T47D (cell line): ENCODE results near the gene AGPAT2.

Source experiments
- DNase-seq, 2 experiments: peaks; one replicate each; pipeline versions ENCODE4 v3.0.0 to v3.0.0-alpha.2; 2011 to 2012; ENCODE audit warnings: low read depth in 1 of 2, low spot score in 1 of 2
- JUND ChIP-seq: IDR thresholded peaks from 2 replicates; pipeline ENCODE4 v1.6.1; 2012; ENCODE audit warnings: low read depth
- in situ Hi-C: cut with HindIII; loops from 2 replicates; pipeline ENCODE4 v1.10.0; 2016; ENCODE audit warnings: low sequenced_read_pairs, low pct_unique_long_range_greater_than_20kb

Gene AGPAT2

DNA sequence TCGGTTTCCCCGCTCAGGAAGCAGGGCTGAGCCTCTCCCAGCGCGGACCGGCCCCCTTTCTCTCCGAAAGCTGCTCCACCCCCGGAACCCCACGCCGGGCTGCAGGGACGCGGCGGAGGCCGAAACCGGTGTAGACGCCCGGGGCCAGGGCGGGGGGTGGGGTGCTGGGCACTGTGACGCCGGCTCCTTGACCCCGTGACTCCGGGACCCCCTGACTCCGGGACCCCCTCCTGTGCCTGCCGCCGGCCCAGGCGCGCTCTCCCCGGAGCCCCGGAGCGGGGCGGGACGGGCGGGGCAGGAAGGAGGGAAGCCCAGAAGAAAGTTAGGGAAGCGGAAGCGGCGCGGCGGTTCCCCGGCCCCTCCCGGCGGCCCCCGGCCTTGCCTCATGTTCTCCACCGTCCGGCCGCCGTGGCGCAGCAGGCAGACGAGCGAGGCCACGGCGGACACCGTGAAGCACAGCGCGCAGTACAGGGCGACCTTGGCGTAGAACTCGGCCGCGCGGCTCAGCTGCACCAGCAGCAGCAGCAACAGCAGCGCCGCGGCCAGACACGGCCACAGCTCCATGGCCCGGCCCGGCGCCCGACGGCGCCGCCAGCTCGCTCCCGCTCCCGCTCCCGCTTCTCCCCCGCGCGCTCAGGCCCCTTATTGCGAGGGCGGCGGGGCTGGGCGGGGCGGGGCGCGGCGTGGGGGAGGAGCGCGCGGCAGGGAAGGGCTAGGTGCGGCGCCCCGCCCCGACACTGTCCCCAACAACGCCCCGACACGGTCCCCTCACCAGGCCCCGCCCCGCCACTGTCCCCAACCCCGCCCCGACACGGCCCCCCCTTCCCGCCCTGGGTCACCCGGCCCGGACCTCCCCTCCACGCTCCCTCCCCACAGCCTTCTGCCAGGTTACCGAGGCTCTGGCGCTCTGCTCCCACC lies at the start of gene AGPAT2:
AGPAT2 (minus strand) TSS at position 664 of the 918 bp plus-strand sequence; CDS start at position 564, 100 bp downstream.
- TF ChIP-seq JUND, result no peak
- in situ Hi-C loops, result no loop called here
- DNase-seq, result peak; percentile 89 to 97

DNA sequence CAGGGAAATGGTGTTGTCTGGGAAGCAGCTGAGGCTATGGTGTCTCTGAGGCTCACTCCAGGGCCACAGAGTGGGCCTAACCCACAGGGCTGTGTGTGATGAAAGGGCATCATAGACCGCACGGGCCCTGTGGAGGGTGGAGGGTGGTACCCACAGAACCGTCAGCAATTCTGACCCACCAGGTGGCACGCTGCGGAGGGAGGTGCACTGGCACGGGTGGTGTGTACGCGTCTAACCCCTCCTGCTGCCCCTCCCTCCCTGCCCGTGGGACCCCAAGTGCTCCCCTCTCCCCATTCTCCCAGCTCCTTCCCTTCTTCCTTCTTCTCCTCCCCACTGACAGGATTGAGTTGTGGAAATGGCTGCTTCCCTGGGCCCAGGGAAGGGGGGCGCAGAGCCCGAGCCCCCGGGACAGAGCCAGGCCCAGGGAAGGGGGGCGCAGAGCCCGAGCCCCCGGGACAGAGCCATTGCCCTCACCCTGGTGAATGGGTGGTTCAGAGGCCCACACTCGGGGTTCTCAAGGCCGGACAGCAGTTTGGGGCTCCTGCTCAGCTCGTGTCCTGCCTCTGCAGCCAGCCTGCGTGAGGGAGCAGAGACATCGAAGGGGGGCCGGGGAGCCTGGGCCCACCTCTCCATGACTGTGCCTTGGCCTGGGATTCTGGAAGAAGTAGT lies 48.7 kb upstream of the AGPAT2 start:
- in situ Hi-C loops, result no loop called here
- no peak for DNase-seq
- no peak for TF ChIP-seq JUND

DNA sequence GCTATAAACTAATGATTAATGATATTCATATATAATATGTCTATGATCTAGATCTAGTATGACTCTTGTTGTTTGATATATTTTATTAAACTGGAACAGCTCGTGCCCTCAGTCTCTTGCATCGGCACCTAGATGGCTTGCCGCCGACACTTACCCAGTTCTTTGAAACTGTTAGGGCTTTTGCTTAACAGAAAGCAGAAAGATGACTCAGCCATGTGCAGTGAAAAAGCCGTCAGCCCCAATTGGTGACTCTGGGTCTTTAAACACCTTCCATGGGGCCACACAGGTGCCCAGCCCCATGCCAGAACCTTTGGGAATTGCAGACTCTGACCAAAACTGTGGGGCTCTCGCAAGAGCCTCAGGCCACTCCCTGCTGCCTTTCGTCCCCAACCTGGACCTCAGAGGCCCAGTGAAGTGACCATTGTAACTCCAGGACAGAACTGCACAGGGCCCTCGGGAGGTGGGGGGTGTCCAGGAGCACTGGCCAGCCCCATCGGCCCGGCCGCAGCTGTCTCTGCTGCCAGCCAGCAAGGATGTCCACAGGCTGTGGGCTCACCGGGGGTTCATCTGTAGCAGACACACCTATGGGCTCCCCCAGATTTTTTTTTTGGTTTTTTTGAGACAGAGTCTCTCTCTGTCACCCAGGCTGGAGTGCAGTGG lies 47.7 kb upstream of the AGPAT2 start:
- no peak for TF ChIP-seq JUND
- in situ Hi-C loops, result no loop called here
- no peak for DNase-seq

DNA sequence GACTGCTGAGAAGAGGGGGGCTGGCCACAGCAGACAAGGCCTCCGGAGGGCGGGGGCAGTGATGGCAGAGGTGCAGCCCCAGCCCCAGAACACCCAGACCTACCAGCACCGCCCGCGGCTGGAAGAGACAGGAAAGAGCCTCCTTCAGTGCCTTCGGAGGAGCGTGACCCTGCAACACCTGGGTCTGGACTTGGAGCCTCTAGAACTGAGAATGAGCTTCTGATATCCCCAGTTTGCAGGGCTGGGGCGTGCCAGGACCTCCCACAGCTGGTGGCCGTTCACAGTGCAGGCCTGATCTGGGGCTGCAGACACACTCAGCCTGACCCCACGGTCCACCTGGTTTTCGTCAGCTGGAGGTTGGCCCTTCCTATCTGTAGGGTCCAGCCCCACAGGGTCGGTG lies 46.4 kb upstream of the AGPAT2 start:
- no peak for TF ChIP-seq JUND
- no peak for DNase-seq
- in situ Hi-C loops, result no loop called here

GRCh38 chr9:136732444-136733178 lies 45.4 kb upstream of the AGPAT2 start:
- no peak for TF ChIP-seq JUND
- DNase-seq, result no peak
- in situ Hi-C loops, result no loop called here

DNA sequence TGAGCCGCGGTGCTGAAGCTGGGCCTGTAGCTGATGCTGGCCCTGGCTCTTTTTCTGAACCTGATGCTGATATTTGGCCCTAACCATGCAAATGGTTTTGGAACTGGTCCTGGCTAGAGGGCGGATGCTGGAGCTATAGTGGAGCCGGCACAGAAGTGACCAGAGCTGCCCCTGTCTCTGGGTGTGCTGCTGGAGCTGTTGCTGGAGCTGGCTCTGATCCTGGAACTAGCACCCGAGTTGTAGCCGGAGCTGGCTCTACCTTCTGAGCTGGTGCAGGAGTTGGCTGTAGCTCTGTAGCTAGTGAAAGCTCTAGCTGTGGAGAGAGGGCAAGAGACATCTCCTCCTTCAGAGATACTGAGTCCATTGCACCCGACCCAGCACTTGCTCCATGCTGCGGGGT lies 42.7 kb upstream of the AGPAT2 start:
- no peak for TF ChIP-seq JUND
- no peak for DNase-seq
- in situ Hi-C loops, result no loop called here

GRCh38 chr9:136729144-136729543 lies 41.9 kb upstream of the AGPAT2 start:
- DNase-seq, result no peak
- in situ Hi-C loops, result no loop called here
- no peak for TF ChIP-seq JUND

- peak in 1 of 2 experiments; percentile 50 for DNase-seq
- in situ Hi-C loops, result no loop called here
Observed at GRCh38 chr9:136728548-136729123, 41.4 kb upstream of the AGPAT2 start.

DNA sequence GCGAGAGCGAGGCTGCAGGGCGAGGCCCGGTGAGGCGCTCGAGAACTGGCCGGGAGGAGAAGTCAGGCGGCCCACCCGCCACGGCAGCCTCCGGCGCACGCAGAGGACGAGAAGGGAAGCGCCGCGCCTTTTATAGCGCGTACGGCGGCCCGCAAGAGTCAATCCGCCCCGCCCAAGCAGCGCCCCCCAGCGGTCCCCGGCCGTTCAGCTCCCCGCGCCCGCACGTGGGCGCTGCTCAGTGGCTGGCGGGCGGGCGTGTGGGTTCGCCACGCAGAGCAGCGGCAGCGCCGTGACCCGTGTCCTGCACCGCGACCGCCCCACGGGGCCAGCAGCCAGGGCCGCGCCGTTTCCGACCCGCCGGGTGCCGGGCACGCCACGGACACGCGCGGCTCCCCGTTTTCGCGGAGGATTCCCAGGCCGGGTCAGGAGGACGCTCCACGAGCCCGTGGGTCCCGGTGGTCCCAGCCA lies 40.9 kb upstream of the AGPAT2 start:
- in situ Hi-C loops, result no loop called here
- peak; percentile 94 to 95 for DNase-seq

More at GRCh38 chr9:136728548-136729123, 41.4 kb upstream of the AGPAT2 start:
- no peak for TF ChIP-seq JUND

GRCh38 chr9:136726631-136727191 lies 39.5 kb upstream of the AGPAT2 start:
- in situ Hi-C loops, result no loop called here
- no peak for TF ChIP-seq JUND
- DNase-seq, result peak in 1 of 2 experiments; percentile 73

More for the DNA sequence above, 40.9 kb upstream of the AGPAT2 start:
- TF ChIP-seq JUND, result no peak

- no peak for DNase-seq
- TF ChIP-seq JUND, result no peak
- in situ Hi-C loops, result no loop called here
Observed at GRCh38 chr9:136726118-136726517, 38.9 kb upstream of the AGPAT2 start.
